Small intestine (tissue), 16 donors: ENCODE measurements around the gene NFE2L3. TPM values are rescaled to one million over a fixed set of nuclear protein-coding genes. Genes with fewer than 3 reads are reported as not detected.

Experiments used
- DNase-seq, 2 donors: peaks; one replicate each; pipeline versions ENCODE4 v3.0.0 to v3.0.0-alpha.2; 2013
- FAIRE-seq: peaks from 2 replicates; lab custom pipeline; 2012; peaks lifted over from hg19 to GRCh38; lab: Jason Lieb, UNC
- H3K27ac ChIP-seq, 3 donors: one replicate each; pipeline ENCODE4 v1.5.1; 2013; ENCODE audit warnings: low read length in 2 of 3, mild to moderate bottlenecking in 2 of 3, control low read depth in 1 of 3, inconsistent platforms in 1 of 3, low read depth in 1 of 3, moderate library complexity in 1 of 3
- H3K27me3 ChIP-seq, 3 donors: one replicate each; pipeline ENCODE4 v1.6.1; 2013; ENCODE audit warnings: low read length in 3 of 3, inconsistent platforms in 1 of 3; ENCODE audit not compliant: control insufficient read depth in 3 of 3, insufficient read depth in 3 of 3
- H3K36me3 ChIP-seq, 3 donors: one replicate each; pipeline ENCODE4 v1.6.1; 2013; ENCODE audit warnings: low read length in 3 of 3, inconsistent platforms in 1 of 3, low read depth in 1 of 3, mild to moderate bottlenecking in 1 of 3, moderate library complexity in 1 of 3; ENCODE audit not compliant: control insufficient read depth in 3 of 3, insufficient read depth in 2 of 3
- H3K4me1 ChIP-seq, 3 donors: one replicate each; pipeline ENCODE4 v1.6.1; 2013; ENCODE audit warnings: low read length in 2 of 3, inconsistent platforms in 1 of 3, low read depth in 1 of 3, mild to moderate bottlenecking in 1 of 3, moderate library complexity in 1 of 3; ENCODE audit not compliant: control insufficient read depth in 3 of 3, insufficient read depth in 2 of 3
- H3K4me3 ChIP-seq, 3 donors: one replicate each; pipeline ENCODE4 v1.5.1; 2013; ENCODE audit warnings: low read length in 3 of 3, control low read depth in 1 of 3, inconsistent platforms in 1 of 3, low read depth in 1 of 3, mild to moderate bottlenecking in 1 of 3, moderate library complexity in 1 of 3
- H3K9me3 ChIP-seq, 2 donors: one replicate each; pipeline ENCODE4 v1.6.1; 2013; ENCODE audit warnings: low read depth in 1 of 2, low read length in 1 of 2; ENCODE audit not compliant: control insufficient read depth in 2 of 2, insufficient read depth in 1 of 2
- WGBS, 3 donors: extraction: QIAGEN DNeasy Blood & Tissue Kit; methylation state at CpG; one replicate each; pipeline ENCODE4 v1.1.7; 2013; 5-methylcytosine and 5-hydroxymethylcytosine counted together
- long read RNA-seq, 10 donors: transcript quantifications; one replicate each; lab custom pipeline, GENCODE V29; 2026
- polyA plus RNA-seq, 4 donors: library from polyadenylated mRNA; stranded (reverse) in 3 of 4; unstranded in 1 of 4; fragments of 200-250 nt in 3 of 4; fragments of 120-200 nt in 1 of 4; gene quantifications; one replicate each; pipeline versions ENCODE4 v1.2.1 to v1.2.3, GENCODE V29; 2013
- donor health status: healthy with polysubstance abuse.
- donor health status: control.
- donor health status: control.
- donor health status: Bipolar disorder and iron deficiency.
- donor health status: healthy.

The NFE2L3 gene, protein sequence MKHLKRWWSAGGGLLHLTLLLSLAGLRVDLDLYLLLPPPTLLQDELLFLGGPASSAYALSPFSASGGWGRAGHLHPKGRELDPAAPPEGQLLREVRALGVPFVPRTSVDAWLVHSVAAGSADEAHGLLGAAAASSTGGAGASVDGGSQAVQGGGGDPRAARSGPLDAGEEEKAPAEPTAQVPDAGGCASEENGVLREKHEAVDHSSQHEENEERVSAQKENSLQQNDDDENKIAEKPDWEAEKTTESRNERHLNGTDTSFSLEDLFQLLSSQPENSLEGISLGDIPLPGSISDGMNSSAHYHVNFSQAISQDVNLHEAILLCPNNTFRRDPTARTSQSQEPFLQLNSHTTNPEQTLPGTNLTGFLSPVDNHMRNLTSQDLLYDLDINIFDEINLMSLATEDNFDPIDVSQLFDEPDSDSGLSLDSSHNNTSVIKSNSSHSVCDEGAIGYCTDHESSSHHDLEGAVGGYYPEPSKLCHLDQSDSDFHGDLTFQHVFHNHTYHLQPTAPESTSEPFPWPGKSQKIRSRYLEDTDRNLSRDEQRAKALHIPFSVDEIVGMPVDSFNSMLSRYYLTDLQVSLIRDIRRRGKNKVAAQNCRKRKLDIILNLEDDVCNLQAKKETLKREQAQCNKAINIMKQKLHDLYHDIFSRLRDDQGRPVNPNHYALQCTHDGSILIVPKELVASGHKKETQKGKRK
- polyA plus RNA-seq = 10 to 100 TPM in 2 of 4 donors, 1 to 10 TPM in 2; 1.8 to 16.6 (median 7.6) TPM
- long read RNA-seq, donor 1, transcript NFE2L3-202 (1 exons, 2,258 nt) = major isoform, 25 of 1,825 reads
- long read RNA-seq, donor 1, transcript NFE2L3-201 (4 exons, 3,686 nt) = minor isoform, 6 of 1,825 reads
- long read RNA-seq, donor 1, partial matches to known transcripts = 1,599 of 1,825 reads
- long read RNA-seq, donor 1, other reads (novel, unspliced or antisense) = 195 of 1,825 reads
- long read RNA-seq, donor 2, partial matches to known transcripts = 306 of 337 reads
- long read RNA-seq, donor 2, other reads (novel, unspliced or antisense) = 26 of 337 reads
- long read RNA-seq, donor 3, transcript NFE2L3-201 (4 exons, 3,686 nt) = minor isoform, 5 of 17 reads
- long read RNA-seq, donor 3, transcript NFE2L3-202 (1 exons, 2,258 nt) = major isoform, 12 of 17 reads
- long read RNA-seq, donor 3, partial matches to known transcripts = 0 of 17 reads
- long read RNA-seq, donor 3, other reads (novel, unspliced or antisense) = 0 of 17 reads
- long read RNA-seq, donor 4 = 0 reads
- long read RNA-seq, donor 5, transcript NFE2L3-202 (1 exons, 2,258 nt) = major isoform, 10 of 14 reads
- long read RNA-seq, donor 5, partial matches to known transcripts = 0 of 14 reads
- long read RNA-seq, donor 5, other reads (novel, unspliced or antisense) = 0 of 14 reads
- long read RNA-seq, donor 6, transcript NFE2L3-202 (1 exons, 2,258 nt) = major isoform, 7 of 587 reads
- long read RNA-seq, donor 6, partial matches to known transcripts = 319 of 587 reads
- long read RNA-seq, donor 6, other reads (novel, unspliced or antisense) = 259 of 587 reads
- long read RNA-seq, donor 7, partial matches to known transcripts = 1,601 of 1,932 reads
- long read RNA-seq, donor 7, other reads (novel, unspliced or antisense) = 330 of 1,932 reads
- long read RNA-seq, donor 8, partial matches to known transcripts = 0 of 4 reads
- long read RNA-seq, donor 8, other reads (novel, unspliced or antisense) = 0 of 4 reads
- long read RNA-seq, donor 9, partial matches to known transcripts = 0 of 1 reads
- long read RNA-seq, donor 9, other reads (novel, unspliced or antisense) = 0 of 1 reads
- long read RNA-seq, donor 10, transcript NFE2L3-202 (1 exons, 2,258 nt) = major isoform, 16 of 1,335 reads
- long read RNA-seq, donor 10, transcript NFE2L3-201 (4 exons, 3,686 nt) = minor isoform, 5 of 1,335 reads
- long read RNA-seq, donor 10, partial matches to known transcripts = 787 of 1,335 reads
- long read RNA-seq, donor 10, other reads (novel, unspliced or antisense) = 527 of 1,335 reads

GRCh38 chr7:26151953-26152781, at the start of gene NFE2L3:
Gene NFE2L3 (plus strand): TSS chr7:26152198. CDS start chr7:26152499, 301 bp downstream.
- H3K4me1 ChIP-seq = peaks cover 3 to 18% (median 9%) of the 10 kb centered on the region in 3 donors
- H3K9me3 ChIP-seq = peaks cover 0 to 5% of the 10 kb centered on the region in 2 donors
- FAIRE-seq (no peak), DNase-seq (peak; percentile 90 to 94)
- H3K4me3 ChIP-seq = peak within 1 kb of the TSS; percentile 53 to 62 (median 57)
- H3K27me3 ChIP-seq = peaks cover 0 to 3% (median 0%) of the 10 kb centered on the region in 3 donors
- H3K36me3 ChIP-seq = no peaks in the 10 kb centered on the region
- H3K27ac ChIP-seq = peak within 1 kb of the TSS; percentile 34 to 79 (median 38)
- 0 to 1% (median 1%) methylated on average over 58 to 95 of the region's 95 CpGs for WGBS, 3 donors

- no peaks in the 10 kb centered on the region for H3K9me3 ChIP-seq
- WGBS, 3 donors = 85 to 89% (median 87%) methylated on average over 3 of the region's 3 CpGs
Observed at GRCh38 chr7:26103596-26103995, 48.4 kb upstream of the NFE2L3 start.

GRCh38 chr7:26105236-26105635, 46.8 kb upstream of the NFE2L3 start:
- Histone ChIP-seq H3K27ac (no peak overlapping the region), H3K36me3 (peaks cover 0 to 2% (median 0%) of the 10 kb centered on the region in 3 donors), H3K27me3 (peaks cover 0 to 2% (median 0%) of the 10 kb centered on the region in 3 donors), H3K4me1 (peaks cover 0 to 13% (median 0%) of the 10 kb centered on the region in 3 donors), H3K9me3 (no peaks in the 10 kb centered on the region), H3K4me3 (no peak overlapping the region)
- FAIRE-seq (no peak), DNase-seq (no peak)
- 50 to 67% (median 62%) methylated on average over 1 of the region's 1 CpG for WGBS, 3 donors

More at GRCh38 chr7:26103596-26103995, 48.4 kb upstream of the NFE2L3 start:
- H3K36me3 ChIP-seq = peaks cover 0 to 2% (median 0%) of the 10 kb centered on the region in 3 donors
- no peak for DNase-seq
- no peak overlapping the region for H3K4me3 ChIP-seq
- H3K27ac ChIP-seq = no peak overlapping the region
- peaks cover 0 to 2% (median 0%) of the 10 kb centered on the region in 3 donors for H3K27me3 ChIP-seq
- H3K4me1 ChIP-seq = peaks cover 0 to 13% (median 0%) of the 10 kb centered on the region in 3 donors
- no peak for FAIRE-seq

DNA sequence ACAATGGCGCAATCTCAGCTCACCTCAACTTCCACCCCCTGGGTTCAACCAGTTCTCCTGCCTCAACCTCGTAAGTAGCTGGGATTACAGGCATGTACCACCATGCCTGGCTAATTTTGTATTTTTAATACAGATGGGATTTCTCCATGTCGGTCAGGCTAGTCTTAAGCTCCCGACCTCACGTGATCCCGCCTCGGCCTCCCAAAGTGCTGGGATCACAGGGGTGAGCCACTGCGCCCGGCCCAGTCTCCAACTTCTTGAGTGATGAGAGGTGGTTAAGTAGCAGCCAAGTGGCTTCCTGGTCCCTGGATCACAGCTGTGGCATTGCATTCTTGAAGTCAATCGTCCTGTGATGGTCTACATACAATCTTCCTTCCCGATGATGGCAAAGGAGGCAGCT, 46.1 kb upstream of the NFE2L3 start:
- H3K4me3 ChIP-seq = no peak overlapping the region
- FAIRE-seq = no peak
- WGBS, 3 donors = 92 to 96% (median 92%) methylated on average over 11 of the region's 11 CpGs

DNA sequence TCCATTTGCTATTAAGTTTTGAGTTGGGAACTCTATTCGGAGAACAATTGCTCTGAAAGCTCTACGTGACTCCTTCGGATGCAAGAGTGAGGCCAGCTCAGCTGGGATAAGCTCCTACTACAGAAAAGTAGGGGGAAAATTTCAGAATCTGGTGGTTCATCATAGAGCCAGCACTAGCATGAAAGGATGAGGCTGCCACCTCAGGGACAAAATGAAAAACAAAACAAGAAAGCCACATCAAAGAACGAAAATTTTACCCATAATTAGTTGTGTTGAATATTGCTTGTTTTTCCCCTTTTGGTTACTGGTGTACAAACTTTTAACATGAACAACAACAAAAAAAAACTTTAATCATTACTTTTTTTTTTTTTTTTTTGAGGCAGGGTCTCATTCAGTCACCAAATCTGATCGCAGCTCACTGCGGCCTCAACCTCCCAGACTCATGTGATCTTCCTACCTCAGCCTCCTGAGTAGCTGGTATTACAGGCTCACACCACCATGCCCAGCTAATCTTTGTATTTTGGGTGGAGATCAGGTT, 39.7 kb upstream of the NFE2L3 start:
- WGBS, 3 donors = 84 to 91% (median 91%) methylated on average over 6 of the region's 6 CpGs
- H3K36me3 ChIP-seq = no peaks in the 10 kb centered on the region
- DNase-seq = no peak
- no peak overlapping the region for H3K27ac ChIP-seq
- FAIRE-seq = no peak
- H3K9me3 ChIP-seq = no peaks in the 10 kb centered on the region
- H3K27me3 ChIP-seq = no peaks in the 10 kb centered on the region
- H3K4me1 ChIP-seq = no peaks in the 10 kb centered on the region
- no peak overlapping the region for H3K4me3 ChIP-seq

More for the DNA sequence above, 46.1 kb upstream of the NFE2L3 start:
- peaks cover 0 to 2% (median 0%) of the 10 kb centered on the region in 3 donors for H3K36me3 ChIP-seq
- no peak overlapping the region for H3K27ac ChIP-seq
- H3K9me3 ChIP-seq = no peaks in the 10 kb centered on the region
- peaks cover 0 to 2% (median 0%) of the 10 kb centered on the region in 3 donors for H3K27me3 ChIP-seq
- H3K4me1 ChIP-seq = peaks cover 0 to 13% (median 0%) of the 10 kb centered on the region in 3 donors
- no peak for DNase-seq

DNA sequence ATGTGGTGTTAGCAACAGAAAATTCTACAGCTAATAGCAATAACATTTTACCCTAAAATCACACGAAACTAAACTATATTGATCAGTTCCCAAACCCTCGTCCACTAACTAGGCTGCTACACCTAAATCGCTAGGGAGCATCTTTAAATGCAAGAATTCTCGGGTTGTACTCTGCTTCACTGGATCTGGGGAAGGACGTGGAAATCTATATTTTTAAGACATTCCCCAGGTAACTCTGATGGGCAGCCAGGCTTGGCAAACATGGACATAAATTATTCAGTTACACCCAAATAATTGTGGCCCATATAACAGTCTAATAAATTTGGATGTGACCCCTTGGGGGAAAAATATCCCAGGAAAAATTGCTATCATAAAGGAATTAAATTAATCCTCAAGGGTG, 36.3 kb upstream of the NFE2L3 start:
- FAIRE-seq = no peak
- WGBS, 3 donors = 71 to 88% (median 83%) methylated on average over 5 of the region's 5 CpGs

More for the DNA sequence above, 36.3 kb upstream of the NFE2L3 start:
- Histone ChIP-seq H3K36me3 (no peaks in the 10 kb centered on the region), H3K27me3 (no peaks in the 10 kb centered on the region), H3K4me1 (no peaks in the 10 kb centered on the region), H3K27ac (no peak overlapping the region), H3K9me3 (no peaks in the 10 kb centered on the region), H3K4me3 (no peak overlapping the region)
- no peak for DNase-seq
